ENCODE measurements around the gene MXI1.

DNA sequence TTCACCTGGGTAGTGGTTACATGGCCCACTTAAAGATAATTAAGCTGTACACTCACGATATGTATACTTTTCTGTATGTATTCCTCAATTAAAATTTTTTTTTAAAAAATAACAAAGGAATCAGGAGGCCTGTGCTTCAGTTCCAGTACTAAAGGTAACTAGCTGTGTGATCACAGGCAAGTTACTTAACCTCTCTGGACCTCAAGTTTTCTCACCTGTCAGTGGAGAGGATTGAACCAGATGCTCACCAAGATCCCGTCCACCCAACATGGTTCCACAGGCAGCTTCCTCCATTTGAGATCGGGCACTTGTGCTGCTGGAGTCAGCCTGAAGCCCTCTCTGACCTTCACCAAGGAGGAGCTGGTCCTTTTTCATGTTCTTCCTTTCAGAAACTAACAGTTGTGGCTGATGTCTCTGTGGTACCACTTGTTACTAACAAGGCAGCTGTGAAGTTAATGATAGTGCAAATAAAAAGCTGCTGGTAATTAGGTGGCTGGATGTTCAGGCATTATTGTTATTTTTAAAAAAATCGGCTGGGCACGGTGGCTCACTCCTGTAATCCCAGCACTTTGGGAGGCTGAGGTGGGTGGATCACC is 126.8 kb downstream of the MXI1 start:
- no peak for TF ChIP-seq HDGF (IDR thresholded peaks at IDR 0.05; ENCODE audit: borderline replicate concordance)
- no peak for TF ChIP-seq BHLHE40 (IDR thresholded peaks at IDR 0.05; ENCODE audit: borderline replicate concordance)
- TF ChIP-seq, protein P1, sequence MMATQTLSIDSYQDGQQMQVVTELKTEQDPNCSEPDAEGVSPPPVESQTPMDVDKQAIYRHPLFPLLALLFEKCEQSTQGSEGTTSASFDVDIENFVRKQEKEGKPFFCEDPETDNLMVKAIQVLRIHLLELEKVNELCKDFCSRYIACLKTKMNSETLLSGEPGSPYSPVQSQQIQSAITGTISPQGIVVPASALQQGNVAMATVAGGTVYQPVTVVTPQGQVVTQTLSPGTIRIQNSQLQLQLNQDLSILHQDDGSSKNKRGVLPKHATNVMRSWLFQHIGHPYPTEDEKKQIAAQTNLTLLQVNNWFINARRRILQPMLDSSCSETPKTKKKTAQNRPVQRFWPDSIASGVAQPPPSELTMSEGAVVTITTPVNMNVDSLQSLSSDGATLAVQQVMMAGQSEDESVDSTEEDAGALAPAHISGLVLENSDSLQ (IDR thresholded peaks at IDR 0.05): no peak
- no peak for TF ChIP-seq FOXA1 (IDR thresholded peaks at IDR 0.05)
- no peak for TF ChIP-seq ARNT (IDR thresholded peaks at IDR 0.05)
- TF ChIP-seq FOXM1 (IDR thresholded peaks at IDR 0.05; ENCODE audit: borderline replicate concordance): no peak
- TF ChIP-seq SUZ12 (IDR thresholded peaks at IDR 0.05): no peak
